Measurements from ENCODE around the gene EOLA1. TPM values are rescaled to one million over a fixed set of nuclear protein-coding genes. Genes with fewer than 3 reads are reported as not detected.

Gene EOLA1
- total RNA-seq, 1 experiment from 2014 or later, result 7.9 TPM

- peaks cover 4 to 18% (median 17%) of the 10 kb centered on the region in 3 experiments; a peak in 6 of 7 replicates for H3K36me3 Mint-ChIP-seq (ENCODE audit: insufficient read depth in 1 of 3, low read depth in 3 of 3)
- no peaks in the 10 kb centered on the region for H4K20me1 ChIP-seq (ENCODE audit: control insufficient read depth, insufficient read depth, insufficient read length)
- peaks cover 15 to 20% of the 10 kb centered on the region in 2 experiments for H3K4me1 Mint-ChIP-seq
- DNase-seq, result no peak
- WGBS (ENCODE audit: extremely low coverage, insufficient read length, low lambda C conversion rate), result no CpG with 5 or more reads among the region's 9 CpGs
- H3K9me3 Mint-ChIP-seq, result peaks cover 49 to 72% of the 10 kb centered on the region in 2 experiments
- H3K56ac ChIP-seq (ENCODE audit: insufficient read length, low read depth, low read length), result no peak overlapping the region
- H3T11ph ChIP-seq (ENCODE audit: low read length), result no peak overlapping the region
- H4K8ac ChIP-seq (replicated peaks; ENCODE audit: insufficient read length, low read depth, low read length), result no peak overlapping the region
- no peak overlapping the region for H4K5ac ChIP-seq (ENCODE audit: insufficient read length, low read depth, low read length)
- H3K27me3 Mint-ChIP-seq (ENCODE audit: low read depth), result peaks cover 6% of the 10 kb centered on the region
- H3K27ac Mint-ChIP-seq, result no peak overlapping the region
- no peak overlapping the region for H3K23ac ChIP-seq (ENCODE audit: insufficient read length, low read depth, low read length)
- H3K79me1 ChIP-seq (ENCODE audit: insufficient read depth, low read depth, low read length, poor library complexity, severe bottlenecking), result no peaks in the 10 kb centered on the region
- H2BK15ac ChIP-seq (ENCODE audit: low read depth, low read length), result no peak overlapping the region
- H2AFZ ChIP-seq (ENCODE audit: low read length), result no peak overlapping the region
- no peak overlapping the region for H2BK20ac ChIP-seq (ENCODE audit: low read depth, low read length, poor library complexity, severe bottlenecking)
- peaks cover 2% of the 10 kb centered on the region for H3K23me2 ChIP-seq (ENCODE audit: insufficient read length, low read depth, low read length, poor library complexity, severe bottlenecking)
- no peak overlapping the region for H3K9ac ChIP-seq (ENCODE audit: extremely low read depth, insufficient read length, low read length)
- H3K79me2 ChIP-seq (ENCODE audit: insufficient read depth, low read length), result no peaks in the 10 kb centered on the region
- no peak overlapping the region for H3K27ac ChIP-seq (ENCODE audit: insufficient read length, low read depth, low read length)
- H3K14ac ChIP-seq (ENCODE audit: insufficient read depth, low read length), result no peak overlapping the region
- H3K4me2 ChIP-seq (ENCODE audit: insufficient read depth, insufficient read length, low read length), result peak overlapping the region; percentile 36
- no peak overlapping the region for H4K91ac ChIP-seq (ENCODE audit: insufficient read length, low read depth, low read length)
- no peak overlapping the region for H2BK12ac ChIP-seq (ENCODE audit: insufficient read length, low read depth, low read length)
- H3K4me1 ChIP-seq (ENCODE audit: insufficient read depth, low read length), result no peaks in the 10 kb centered on the region; the same call in 1 of the 2 replicates
- H2BK5ac ChIP-seq (ENCODE audit: insufficient read length, low read length), result no peak overlapping the region
- H3K27me3 ChIP-seq (ENCODE audit: insufficient read depth, low read length), result no peaks in the 10 kb centered on the region
- no peak for TF ChIP-seq CTCF (conservative IDR thresholded peaks at IDR 0.05)
- H2BK120ac ChIP-seq (ENCODE audit: low read depth, low read length, poor library complexity, severe bottlenecking), result no peak overlapping the region
- peaks cover 49% of the 10 kb centered on the region for H3K9me3 ChIP-seq (ENCODE audit: control insufficient read depth, low read depth, low read length)
- no peak overlapping the region for H2AK5ac ChIP-seq (ENCODE audit: insufficient read length, low read length)
- H3K4me3 Mint-ChIP-seq, result peak overlapping the region in 1 of 2 experiments; percentile 68; a peak in 2 of 5 replicates
- H3K4ac ChIP-seq (ENCODE audit: low read depth, low read length), result no peak overlapping the region
- H3K18ac ChIP-seq (ENCODE audit: insufficient read length, low read depth, low read length), result no peak overlapping the region
Observed at GRCh38 chrX:149505671-149506070, 35.1 kb upstream of the EOLA1 start.

Measured in H9 (cell line).